Kidney (tissue), 14 donors: ENCODE results near the gene KRTCAP2. TPM values are rescaled to one million over a fixed set of nuclear protein-coding genes. Genes with fewer than 3 reads are reported as not detected.
A peak's percentile ranks its signal among the peaks of the same experiment; 100 is the strongest.
"Not testable (repeated sequence)": the region's sequence is repeated elsewhere in the genome, so short reads cannot be mapped to it uniquely, and the experiment has no call there.

ENCODE experiments used
- DNase-seq, 5 donors: peaks; one replicate each; pipeline ENCODE4 v3.0.0-alpha.2; 2013 to 2020
- FAIRE-seq: peaks from 2 replicates; lab custom pipeline; 2012; peaks lifted over from hg19 to GRCh38; lab: Jason Lieb, UNC
- H3K27ac ChIP-seq, 2 donors: one replicate each; pipeline ENCODE4 v1.7.0; 2013; ENCODE audit warnings: low read depth in 2 of 2, low read length in 2 of 2, inconsistent platforms in 1 of 2
- H3K27me3 ChIP-seq: one replicate; pipeline ENCODE4 v1.7.1; 2013; ENCODE audit warnings: low read length, inconsistent platforms; ENCODE audit not compliant: control insufficient read depth, insufficient read depth
- H3K36me3 ChIP-seq, 3 donors: one replicate each; pipeline versions ENCODE4 v1.7.0 to v1.7.1; 2013; ENCODE audit warnings: low read length in 3 of 3, control low read depth in 1 of 3, inconsistent platforms in 1 of 3; ENCODE audit not compliant: insufficient read depth in 3 of 3, control insufficient read depth in 2 of 3
- H3K4me1 ChIP-seq, 3 donors: one replicate each; pipeline versions ENCODE4 v1.7.0 to v1.7.1; 2013; ENCODE audit warnings: low read length in 3 of 3, inconsistent platforms in 1 of 3, low read depth in 1 of 3; ENCODE audit not compliant: control insufficient read depth in 2 of 3, insufficient read depth in 2 of 3
- H3K4me3 ChIP-seq, 3 donors: one replicate each; pipeline versions ENCODE4 v1.7.0 to v1.8.1; 2013; ENCODE audit warnings: low read length in 3 of 3, control low read depth in 1 of 3, inconsistent platforms in 1 of 3
- H3K9ac ChIP-seq, 3 donors: one replicate each; pipeline versions ENCODE4 v1.7.0 to v1.7.1; 2013; ENCODE audit warnings: low read length in 3 of 3, control low read depth in 1 of 3, inconsistent platforms in 1 of 3
- H3K9me3 ChIP-seq, 3 donors: one replicate each; pipeline versions ENCODE4 v1.7.0 to v1.7.1; 2013; ENCODE audit warnings: low read length in 3 of 3, control low read depth in 1 of 3, inconsistent platforms in 1 of 3; ENCODE audit not compliant: control insufficient read depth in 2 of 3, insufficient read depth in 1 of 3
- CTCF ChIP-seq: IDR thresholded peaks from 3 replicates; pipeline ENCODE4 v1.5.1; 2012; ENCODE audit warnings: mild to moderate bottlenecking, moderate library complexity, borderline replicate concordance; ENCODE audit not compliant: insufficient read depth; ENCODE audit errors: extremely low read depth
- intact Hi-C: fragments of 100-400 bp; cut with DNase I; formaldehyde crosslinking; loops from one replicate; pipeline ENCODE4 v1.11.1; 2022
- polyA plus RNA-seq: library from polyadenylated mRNA; stranded (reverse); fragments of 350-450 nt; fragmentation: Illumina TruSeq; extraction: RNeasy Lipid Tissue Mini Kit (QIAGEN cat#74804); gene quantifications from one replicate; pipeline ENCODE4 v1.2.3, GENCODE V29; 2014; ENCODE audit warnings: low read depth, low replicate concordance; ENCODE audit not compliant: insufficient read depth
- total RNA-seq: library from RNA; stranded (reverse); fragmentation: NEBNext Ultra II Directional; extraction: Animal tissue kit (Norgen Biotek cat#: 25700); gene quantifications from one replicate; pipeline ENCODE4 v1.2.1, GENCODE V29; 2021
- donor health status: control.
- donor health status: control.
- donor health status: control.
- donor health status: control.
- donor health status: control.
- donor health status: DM: yes; HTN: yes; CAD: no.
- donor health status: Normal renal cell carcinoma (clear cell type).

The KRTCAP2 gene
- total and polyA plus RNA-seq, 2 donors from 2014 or later: 198 to 351 TPM

GRCh38 chr1:155162631-155163030 is 10.5 kb downstream of the KRTCAP2 start:
- H3K27me3 ChIP-seq, H3K9ac ChIP-seq, H3K4me3 ChIP-seq, H3K36me3 ChIP-seq, intact Hi-C loops, H3K9me3 ChIP-seq, H3K4me1 ChIP-seq, H3K27ac ChIP-seq, FAIRE-seq: not testable (repeated sequence)
- DNase-seq: peak in 1 of 5 donors; percentile 12

GRCh38 chr1:155160128-155160527 is 13.0 kb downstream of the KRTCAP2 start:
- TF ChIP-seq CTCF: no peak
- Histone ChIP-seq H3K4me3 (no peak overlapping the region), H3K4me1 (no peaks in the 10 kb centered on the region), H3K9me3 (no peaks in the 10 kb centered on the region), H3K27me3 (no peaks in the 10 kb centered on the region), H3K27ac (no peak overlapping the region), H3K36me3 (no peaks in the 10 kb centered on the region), H3K9ac (no peak overlapping the region)
- FAIRE-seq (no peak), DNase-seq (peak in 1 of 5 donors; percentile 9)
- intact Hi-C loops: no loop called here

- Histone ChIP-seq H3K27ac (no peak overlapping the region), H3K4me3 (no peak overlapping the region), H3K27me3 (no peaks in the 10 kb centered on the region), H3K9ac (no peak overlapping the region), H3K36me3 (no peaks in the 10 kb centered on the region), H3K9me3 (no peaks in the 10 kb centered on the region), H3K4me1 (no peaks in the 10 kb centered on the region)
- FAIRE-seq: no peak
- DNase-seq: peak in 1 of 5 donors; percentile 18
- TF ChIP-seq CTCF: no peak
- intact Hi-C loops: no loop called here
Observed at GRCh38 chr1:155158991-155159390, 14.1 kb downstream of the KRTCAP2 start.

- H3K4me1 ChIP-seq, H3K9me3 ChIP-seq, H3K27me3 ChIP-seq, H3K36me3 ChIP-seq, H3K4me3 ChIP-seq, H3K9ac ChIP-seq, intact Hi-C loops, FAIRE-seq, DNase-seq, H3K27ac ChIP-seq: not testable (repeated sequence)
Observed at GRCh38 chr1:155155996-155156643, 17.0 kb downstream of the KRTCAP2 start.
